Muscle of back (tissue), 11 donors: ENCODE measurements around the gene PTPN4. TPM values are rescaled to one million over a fixed set of nuclear protein-coding genes. Genes with fewer than 3 reads are reported as not detected.

Experiments used
- DNase-seq, 3 donors: peaks; one replicate each; pipeline versions ENCODE4 v3.0.0 to v3.0.0-alpha.2; 2013
- polyA plus RNA-seq, 10 donors: library from polyadenylated mRNA; unstranded; fragments of 120-200 nt; gene quantifications; one replicate each; pipeline ENCODE4 v1.2.1, GENCODE V29; 2013; ENCODE audit not compliant: insufficient read length in 10 of 10

The PTPN4 gene
- polyA plus RNA-seq, 10 donors: 11.6 to 19.0 (median 14.3) TPM

DNA sequence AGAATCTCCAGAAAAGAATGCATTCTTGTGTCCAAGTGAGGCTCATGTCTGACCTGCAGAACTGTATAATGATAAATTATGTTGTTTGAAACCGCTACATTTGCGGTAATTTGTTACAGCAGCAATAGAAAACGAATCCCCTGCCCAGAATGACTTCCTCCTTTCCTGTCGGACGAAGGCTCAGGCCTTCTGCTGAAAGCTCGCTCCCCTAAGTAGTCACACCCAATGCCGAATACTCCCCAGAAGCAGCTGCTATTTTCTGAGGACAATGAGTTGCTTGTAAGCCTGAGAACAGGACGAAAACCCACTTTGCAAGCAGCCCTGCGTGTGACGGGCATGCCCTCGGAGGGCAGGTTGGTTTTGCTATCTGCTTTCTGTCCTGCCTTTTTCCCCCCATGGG lies 27.7 kb upstream of the PTPN4 start:
- no peak for DNase-seq

DNA sequence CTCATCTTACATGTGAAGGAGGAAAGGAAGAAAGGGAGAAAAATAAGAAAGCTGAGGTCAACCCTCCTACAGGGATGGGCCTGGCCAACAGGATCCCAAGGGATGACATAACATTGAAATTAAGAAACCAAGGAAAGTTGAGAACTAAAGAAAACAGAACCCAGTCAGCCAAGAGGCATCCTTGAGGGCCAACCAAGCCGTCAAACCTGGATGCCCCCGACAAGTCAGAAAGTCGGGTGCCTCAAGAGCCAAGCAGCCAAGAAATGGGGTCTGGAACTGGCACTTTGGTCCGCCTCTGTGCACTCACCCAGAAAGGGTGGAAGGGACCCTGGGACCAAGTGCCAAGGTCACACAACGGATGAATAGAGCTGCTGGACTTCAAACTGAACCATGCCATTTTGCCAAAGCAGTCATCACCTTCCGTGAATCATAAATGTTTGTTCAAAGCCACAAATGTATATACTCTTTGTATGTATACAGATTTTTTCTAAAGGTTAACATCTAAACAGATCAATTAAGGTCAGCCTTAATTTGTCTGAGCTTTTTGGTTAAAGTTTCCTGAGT lies 27.0 kb upstream of the PTPN4 start:
- DNase-seq: no peak

DNA sequence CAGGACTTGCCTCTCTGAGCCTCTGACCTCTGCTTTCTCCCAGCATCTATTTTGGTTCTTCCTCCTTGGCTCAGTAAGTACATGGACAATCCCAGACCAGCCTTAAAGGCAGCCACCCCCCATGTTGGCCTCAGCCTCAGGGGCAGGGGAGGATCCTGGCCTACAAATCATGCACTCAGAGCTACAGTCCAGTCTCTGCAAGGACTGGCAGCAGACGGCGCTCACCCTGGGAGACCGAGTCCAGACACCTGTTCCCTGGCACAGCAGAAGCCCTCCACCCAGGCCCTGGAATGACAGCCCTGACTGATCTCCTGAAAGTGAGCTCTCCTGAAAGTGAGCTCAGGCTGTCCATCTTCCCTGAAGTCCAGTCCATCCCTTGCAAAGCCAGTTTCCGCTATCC lies 25.7 kb upstream of the PTPN4 start:
- DNase-seq: peak in 2 of 3 donors; percentile 29 to 36

DNA sequence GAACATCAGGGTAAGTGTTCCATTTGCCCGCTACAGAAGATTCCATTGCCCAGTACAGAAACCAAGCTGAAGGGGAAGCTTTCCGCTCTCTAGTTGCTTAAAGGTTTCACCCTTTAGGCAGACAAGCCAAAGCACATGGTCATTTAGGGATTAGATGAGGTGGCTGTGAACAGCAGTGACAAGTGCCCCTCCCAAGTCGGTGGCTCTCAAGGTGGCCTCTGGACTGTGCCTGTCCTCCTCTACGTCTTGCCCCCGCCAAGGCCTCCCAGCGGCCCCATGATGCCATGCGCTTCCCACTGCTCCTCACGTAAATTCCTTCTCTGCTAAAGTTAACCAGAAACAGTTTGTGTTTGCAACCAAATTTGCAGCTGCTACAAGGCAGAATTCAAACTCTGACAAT lies 24.2 kb upstream of the PTPN4 start:
- no peak for DNase-seq

DNA sequence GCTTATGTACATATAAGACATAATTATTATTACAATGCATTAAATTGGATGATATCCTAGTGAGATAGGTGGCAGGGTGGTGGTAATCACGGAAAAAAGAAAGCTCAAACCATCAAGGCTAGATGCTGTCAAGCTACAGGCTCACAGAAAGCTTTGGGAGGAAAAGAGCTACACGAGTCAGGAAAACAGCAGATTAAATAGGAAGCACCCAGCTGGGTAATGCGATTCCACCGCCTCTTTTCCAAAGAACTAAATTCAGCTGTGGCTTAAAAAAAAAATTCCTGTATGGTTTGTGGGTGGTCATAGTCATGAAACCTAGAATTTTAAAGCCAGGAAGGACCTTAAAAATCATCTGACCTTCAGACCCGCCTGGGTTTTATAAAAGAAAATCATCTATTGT lies 23.7 kb upstream of the PTPN4 start:
- no peak for DNase-seq

DNA sequence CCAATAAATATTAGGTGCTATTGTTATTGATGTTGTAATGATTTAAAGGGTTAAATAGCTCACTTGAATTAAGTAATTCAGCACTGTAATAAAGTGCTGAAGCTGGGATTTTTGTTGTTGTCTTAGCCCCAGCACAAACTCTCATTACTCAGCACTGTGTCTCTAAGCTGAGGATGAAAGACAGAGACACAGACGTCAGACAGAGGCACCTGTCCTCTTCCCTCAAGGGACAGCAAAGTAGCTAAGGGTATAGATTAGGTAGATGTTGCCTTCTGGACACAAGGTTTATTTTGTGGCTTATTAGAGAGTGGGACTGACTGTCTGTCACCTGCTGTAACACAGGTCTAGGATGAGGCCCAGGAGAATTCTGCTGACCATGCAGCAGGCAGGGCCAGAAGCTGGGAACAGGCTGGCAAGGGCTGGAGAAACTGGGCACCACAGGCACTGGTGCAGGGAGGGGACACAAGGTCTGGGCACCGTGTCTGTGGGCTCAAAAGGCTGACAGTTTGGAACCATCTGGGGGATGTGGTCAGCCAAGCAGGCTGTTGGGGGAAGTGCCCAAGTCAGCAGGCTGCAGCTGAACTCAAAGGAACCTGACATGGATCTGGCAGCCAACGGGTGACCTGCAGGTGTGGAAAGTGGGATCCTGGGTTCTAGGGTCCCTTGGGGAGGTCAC lies 20.0 kb upstream of the PTPN4 start:
- DNase-seq: no peak

DNA sequence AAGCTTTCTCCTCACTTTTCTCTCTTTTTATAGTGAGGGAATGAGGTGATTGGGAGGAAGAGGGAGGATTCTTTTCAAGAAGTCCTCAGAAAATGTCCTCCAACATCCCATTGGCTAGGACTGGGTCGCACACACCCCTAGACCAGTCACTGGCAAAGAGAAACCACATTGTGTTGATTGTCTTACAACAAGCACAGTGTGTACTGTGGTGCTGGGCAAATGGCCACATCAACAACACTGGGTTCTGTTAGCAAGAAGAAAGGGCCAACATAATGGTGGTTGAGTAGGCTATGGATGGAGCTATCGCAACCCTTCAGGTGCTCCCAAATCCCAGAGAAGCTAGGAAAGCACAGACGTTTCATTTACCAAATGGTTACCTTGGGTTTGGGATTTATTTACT lies 18.7 kb upstream of the PTPN4 start:
- no peak for DNase-seq

DNA sequence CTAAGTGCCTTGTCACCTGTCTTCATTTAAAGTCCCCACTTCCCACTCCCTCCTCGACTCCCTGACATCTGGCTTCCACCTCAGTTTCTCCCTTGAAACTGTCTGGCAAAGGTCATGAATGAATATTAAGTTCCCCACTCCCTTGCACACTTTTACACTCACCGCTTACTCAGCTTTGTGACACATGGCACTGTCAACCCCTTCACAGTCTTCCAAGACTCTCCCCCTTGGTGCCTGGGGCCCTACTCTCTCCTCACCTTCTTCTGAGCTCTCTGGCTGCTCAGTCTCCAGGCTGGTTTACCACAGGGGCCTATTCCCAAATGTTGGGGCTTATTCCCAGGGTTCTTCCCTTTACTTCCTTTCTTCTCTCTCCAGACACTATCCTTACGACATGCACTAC lies 17.9 kb upstream of the PTPN4 start:
- no peak for DNase-seq

DNA sequence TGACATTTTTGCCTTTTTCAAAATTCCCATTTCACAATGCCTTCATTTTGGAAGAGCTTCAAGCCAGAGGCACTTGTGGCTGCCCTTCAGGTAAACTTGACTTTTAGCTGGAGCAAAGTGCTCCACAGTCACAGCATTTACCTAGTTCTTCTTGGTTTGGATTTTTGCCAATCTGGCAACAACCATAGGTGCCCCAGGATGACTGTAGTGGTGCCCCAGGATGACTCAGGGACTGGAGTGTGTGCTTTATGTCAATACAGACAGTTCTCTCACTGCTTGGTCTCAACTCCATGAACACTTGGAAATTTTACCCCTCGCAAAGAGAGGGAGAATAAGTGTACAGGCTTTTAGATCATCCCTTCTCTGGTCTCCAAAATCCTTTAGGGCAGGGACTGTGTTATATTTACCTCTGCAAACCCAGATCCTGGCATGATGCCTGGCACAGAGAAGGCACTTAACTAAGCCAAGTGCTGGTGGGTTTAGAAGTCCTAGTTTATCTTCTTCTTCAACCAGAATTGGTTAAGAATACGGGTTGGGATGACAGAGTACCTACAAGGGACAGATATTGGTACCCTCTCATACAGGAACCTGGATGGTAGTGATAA lies 15.3 kb upstream of the PTPN4 start:
- DNase-seq: no peak

DNA sequence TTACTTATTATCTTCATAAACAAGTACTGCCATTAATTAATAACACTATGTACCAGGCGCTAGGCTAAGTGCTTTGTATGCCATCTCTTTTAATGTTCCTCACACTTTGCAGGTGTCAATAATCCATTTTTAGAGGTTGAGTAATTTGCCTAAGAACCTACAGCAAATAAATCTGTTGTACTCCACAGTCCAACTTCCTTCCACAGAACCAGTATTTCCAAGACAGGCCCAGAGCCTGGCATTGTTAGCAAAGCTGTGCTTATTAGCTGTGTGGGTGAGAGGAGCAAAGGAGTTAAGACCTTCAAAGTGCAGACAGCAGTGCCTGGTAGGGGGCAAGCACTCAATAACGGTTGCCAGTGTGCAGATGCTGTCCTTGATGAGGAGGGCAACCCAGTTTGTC lies 14.2 kb upstream of the PTPN4 start:
- DNase-seq: no peak

DNA sequence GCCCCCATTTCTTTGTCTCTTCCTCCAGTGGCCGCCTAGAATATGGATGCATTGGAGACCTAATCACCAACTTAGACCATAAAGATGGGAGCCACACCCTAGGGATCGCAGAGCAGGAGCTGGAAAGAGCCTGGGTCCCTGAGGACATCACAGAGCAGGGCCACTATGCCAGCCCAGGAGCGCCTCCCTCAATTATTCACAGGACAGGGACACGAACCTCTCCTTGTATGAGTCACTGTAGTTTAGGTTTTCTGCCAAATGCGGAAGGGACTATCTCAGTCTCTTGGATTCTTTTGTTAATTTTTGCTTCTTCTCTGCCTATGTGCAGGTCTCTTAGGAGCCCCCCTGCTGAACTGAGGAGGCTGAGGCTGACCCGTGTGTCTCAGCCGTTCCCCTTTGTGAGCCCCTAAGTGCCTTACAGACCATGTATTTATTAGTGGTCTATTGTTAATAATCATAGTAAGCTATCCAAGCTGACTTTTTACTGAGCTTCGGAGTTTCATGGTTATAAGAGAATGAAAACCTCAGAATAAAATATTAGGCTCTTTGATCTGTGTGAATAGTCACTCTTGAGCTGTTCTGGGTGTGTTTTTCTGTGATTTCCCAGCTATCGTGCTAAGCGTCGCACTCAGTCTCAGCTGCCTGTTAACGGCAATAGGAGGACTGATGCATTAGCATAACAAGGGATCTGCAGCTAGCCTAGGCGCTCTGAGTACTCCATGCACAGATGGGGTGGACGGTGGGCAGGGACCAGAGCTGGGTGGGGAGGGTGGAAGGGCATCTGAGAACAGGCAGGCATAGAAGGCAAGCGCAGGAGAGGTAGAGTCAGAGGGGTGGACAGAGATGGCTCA lies 12.7 kb upstream of the PTPN4 start:
- no peak for DNase-seq

DNA sequence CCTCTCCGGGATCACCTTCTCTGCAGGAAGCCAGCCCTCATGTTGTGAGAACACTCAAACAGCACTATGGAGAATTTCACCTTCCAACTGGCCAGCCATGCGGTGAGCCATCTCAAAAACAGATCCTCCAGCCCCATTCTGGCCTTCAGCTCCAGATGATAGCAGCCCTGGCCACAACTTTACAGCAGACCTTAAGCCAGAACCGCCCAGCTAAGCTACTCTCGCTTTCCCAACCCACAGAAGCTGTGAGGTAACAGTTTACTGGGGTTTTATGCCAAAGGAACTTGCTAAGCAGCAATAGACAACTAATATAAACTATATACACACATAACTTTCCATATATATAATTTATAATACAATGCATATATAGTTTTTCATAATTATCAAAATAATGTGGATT lies 11.6 kb upstream of the PTPN4 start:
- DNase-seq: no peak

DNA sequence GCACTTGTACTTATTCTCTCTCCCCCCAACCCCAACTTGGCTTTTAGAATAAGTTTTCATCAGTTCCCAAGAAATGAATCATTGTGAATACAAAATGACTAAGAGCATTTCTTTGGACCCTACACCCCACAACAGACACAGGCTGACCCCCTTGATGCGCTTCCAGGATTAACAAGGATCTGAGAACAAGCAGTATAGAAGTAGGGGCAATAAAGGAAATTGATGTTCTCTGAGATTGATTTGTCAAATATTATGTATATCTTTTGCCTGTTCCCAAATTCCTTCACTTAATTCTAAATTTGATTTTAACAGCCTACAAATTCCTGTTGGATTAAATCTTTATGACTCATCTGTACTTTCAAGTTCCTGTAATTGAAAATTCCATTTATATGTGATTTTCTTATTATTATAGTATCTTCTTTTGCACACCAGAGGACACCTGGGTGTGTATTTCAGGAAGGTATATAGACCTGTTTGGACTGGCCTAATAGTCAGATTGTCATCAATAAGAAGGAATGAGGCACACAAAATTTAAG lies 10.2 kb upstream of the PTPN4 start:
- DNase-seq: peak in 1 of 3 donors; percentile 41

DNA sequence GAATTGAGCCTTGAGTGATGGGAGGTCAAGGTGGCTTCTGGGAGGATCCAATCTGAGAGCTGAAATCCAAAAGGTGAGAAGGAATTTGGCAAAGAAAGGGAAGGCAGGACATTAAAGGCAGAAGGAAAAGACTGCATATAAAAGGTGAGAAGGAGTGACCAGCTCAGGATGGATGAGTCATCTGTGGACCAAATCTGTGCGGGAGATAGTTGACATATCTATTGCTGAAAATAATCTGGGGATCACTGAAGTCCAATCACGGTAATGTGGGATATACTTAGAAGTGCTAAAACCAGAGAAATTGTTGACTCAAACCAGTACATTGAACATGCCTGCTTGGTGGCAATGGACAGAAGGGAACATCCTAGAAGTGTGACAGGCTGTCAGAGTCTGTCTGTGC lies 8.0 kb upstream of the PTPN4 start:
- DNase-seq: no peak

DNA sequence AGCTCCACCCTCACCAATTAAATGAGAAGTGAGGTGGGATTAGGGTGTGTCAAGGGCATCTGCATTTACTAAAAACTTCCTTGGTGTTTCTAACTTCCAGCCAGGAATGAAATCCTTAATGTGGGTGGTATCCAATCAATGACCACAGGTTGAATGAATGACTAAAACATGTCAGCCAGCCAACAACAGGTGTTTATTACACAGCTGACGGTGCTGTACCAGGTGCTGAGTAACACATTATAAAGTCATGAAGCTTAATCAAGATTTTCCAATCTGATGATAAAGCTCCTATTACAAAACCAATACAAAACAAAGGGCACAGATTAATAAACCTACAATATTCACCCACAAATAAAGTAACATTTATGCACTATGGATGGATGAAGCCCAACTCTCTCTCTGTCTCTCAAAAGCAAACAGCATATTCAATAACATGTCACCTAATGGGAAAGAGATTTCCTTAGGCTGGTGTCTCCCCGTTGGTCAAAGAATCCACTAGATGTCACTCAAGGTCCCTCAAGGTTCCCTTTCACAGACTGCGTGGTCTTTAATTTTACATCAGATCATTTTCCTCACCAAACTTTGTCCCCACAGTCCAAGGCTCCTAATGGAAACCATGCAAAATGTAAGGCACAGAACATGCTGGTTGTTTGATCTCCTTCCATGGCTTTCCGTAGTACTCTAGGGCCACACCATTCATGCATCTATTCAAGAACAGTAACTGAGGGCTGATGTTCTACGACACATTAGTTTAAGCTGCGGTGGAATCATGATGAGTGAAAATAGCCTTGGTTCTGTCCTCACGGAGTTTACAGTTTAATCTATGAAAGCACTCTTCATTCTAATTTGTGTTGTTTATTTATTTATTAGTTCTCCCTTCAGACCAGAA lies 6.4 kb upstream of the PTPN4 start:
- peak in 2 of 3 donors; percentile 40 to 58 for DNase-seq

DNA sequence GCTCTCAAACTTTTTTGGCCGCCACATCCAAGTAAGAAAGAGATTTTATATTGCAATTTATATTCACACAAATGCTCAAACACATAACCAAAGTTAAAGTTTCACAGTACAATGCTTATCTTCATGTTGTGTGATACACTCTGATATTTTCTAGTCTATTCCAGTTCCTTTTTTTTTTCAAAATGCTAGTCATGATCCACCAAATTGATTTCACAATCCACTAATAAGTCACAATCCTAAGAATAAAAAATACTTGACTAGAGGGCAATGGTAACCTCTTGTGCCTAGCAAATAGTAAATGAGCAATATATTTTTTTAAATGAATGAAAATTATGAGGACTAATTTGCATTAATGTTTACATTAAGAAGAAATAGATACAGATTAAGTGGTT lies 5.8 kb upstream of the PTPN4 start:
- no peak for DNase-seq

DNA sequence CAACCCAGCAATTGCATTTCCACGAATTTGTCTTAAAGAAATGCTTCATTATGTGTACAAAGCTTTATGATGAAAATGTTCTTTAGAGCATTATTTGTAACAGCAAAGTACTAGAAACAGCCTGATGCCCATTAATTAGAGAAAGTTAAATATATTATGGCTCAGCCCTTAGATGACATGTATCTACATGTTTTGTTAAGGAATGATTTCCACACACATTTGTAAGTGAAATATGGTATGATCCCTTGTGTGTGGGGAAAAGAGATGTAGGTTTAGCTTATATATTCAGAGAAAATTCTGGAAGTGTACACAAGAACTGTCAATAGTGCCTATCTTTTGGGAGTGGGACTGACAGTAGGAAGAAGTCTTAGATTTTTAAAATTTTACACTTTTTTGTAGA lies 3.8 kb upstream of the PTPN4 start:
- DNase-seq: no peak

DNA sequence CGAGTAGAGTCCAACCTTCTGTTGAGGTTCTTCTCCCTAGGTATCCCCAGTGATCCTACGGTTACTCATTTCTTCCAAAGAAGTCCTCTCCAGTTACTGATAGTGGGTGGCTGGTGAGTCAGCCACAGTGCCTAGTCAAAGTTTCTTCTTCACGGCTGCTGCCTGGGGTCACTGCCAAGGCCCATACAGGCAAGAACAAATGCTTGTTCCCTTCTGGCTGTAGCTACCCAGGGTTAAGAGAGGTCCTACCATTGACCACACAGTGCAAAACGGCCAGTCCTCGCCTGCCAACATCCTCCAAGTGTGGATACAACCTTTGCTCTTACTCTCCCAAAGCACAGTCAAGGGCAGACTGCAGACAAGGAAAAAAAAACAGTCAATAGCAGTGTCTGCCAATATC lies 2.9 kb upstream of the PTPN4 start:
- no peak for DNase-seq

DNA sequence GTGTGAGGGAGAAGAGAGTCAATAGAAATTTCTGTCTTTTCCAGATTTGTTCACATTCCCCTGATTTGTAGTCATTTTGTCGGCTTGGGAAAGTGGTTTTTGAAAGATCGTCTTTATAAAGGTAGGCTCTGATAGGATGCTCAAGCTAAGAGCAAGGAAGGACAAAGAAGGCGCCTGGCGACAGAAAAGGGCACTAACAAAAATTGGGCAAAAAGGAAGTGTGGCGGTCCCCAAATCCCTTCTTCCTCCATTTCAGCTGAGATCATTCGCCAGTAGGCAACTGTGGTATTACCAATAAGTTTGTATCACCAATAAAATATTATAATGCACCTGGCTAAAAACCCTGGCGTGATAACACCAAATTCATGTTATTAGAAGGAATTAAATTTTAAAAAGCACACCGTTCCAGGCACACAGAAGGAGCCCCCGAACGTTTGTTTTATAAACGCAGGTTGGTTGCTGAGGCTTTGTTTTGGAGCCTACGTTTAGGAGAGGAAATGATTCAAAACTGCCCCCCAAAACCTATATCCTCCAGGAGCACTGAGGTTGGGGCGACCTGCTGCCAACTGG lies 756 bp upstream of the PTPN4 start:
- no peak for DNase-seq

DNA sequence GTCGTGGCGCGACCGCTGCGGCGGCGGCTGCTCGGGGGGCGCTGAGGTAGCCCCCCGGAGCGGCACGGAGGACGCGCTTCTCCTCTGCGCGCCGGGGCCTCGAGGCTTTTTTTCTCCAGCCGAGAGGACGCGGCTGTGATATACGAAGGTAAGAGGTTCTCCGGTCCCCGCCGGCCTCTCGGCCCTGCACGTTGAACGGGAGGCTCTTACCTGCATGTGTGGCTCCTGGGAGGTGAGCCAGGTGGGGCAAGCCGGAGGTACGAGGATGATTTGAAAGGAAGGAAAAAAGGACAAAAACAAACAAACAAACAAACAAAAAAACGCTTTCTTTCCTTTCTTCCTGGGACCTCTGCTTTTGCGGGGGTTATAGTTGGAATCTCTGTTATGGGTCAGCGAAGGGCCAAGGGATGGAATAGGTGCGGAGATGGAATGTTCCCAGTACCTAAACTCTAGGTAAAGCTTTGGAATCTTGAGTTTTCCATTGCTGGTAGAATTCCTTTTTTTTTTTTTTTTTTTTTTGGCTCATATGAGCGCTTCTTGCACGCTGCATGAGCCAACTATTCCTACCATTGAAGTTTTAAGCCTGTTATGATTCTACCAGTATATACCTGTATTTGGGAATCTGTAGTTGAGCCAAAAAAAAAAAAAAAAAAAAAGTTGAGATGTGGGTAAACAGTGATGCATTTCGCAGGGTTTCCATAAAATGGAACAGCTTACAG lies 674 bp downstream of the PTPN4 start:
- DNase-seq: no peak

DNA sequence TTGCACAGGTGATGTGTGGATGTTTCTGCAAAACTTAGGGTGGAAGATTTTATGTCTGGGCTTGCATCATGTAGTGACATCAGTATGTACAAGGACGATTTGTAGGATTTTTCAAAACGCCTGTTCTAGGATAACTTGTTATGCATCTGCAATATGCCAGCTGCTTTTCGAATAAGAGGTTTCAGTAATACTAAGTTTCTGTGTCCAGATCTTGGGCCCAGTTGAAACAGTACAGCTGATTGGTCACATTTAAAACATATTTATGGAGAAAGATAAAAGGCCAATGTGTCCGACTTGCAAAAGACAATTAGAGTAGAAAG lies 1.2 kb downstream of the PTPN4 start:
- peak in 2 of 3 donors; percentile 27 to 64 for DNase-seq
